Urinary bladder (tissue), 2 donors: ENCODE data around the gene ASMTL. TPM values are rescaled to one million over a fixed set of nuclear protein-coding genes. Genes with fewer than 3 reads are reported as not detected.

Experiments used
- polyA plus RNA-seq: library from polyadenylated mRNA; stranded (reverse); fragments of 200-250 nt; gene quantifications from one replicate; pipeline ENCODE4 v1.2.3, GENCODE V29; 2013
- total RNA-seq: library from RNA; depleted of rRNA; stranded (reverse); fragments of >200 nt; gene quantifications from one replicate; pipeline ENCODE4 v1.2.3, GENCODE V29; 2014
- donor health status: healthy.

The ASMTL gene
- total and polyA plus RNA-seq, 2 donors, result 9.1 to 46.2 TPM

Other genes starting within 250 kb of the ASMTL start
- 0.48 TPM for gene CRLF2, start 240.3 kb downstream of the ASMTL start, total RNA-seq
- 0.20 TPM for gene CRLF2, start 240.3 kb downstream of the ASMTL start, polyA plus RNA-seq
- 7.7 TPM for gene CSF2RA, start 184.1 kb downstream of the ASMTL start, total RNA-seq
- 3.8 TPM for gene CSF2RA, start 184.1 kb downstream of the ASMTL start, polyA plus RNA-seq
- 2.5 TPM for gene IL3RA, start 116.1 kb downstream of the ASMTL start, total RNA-seq
- gene IL3RA, start 116.1 kb downstream of the ASMTL start, polyA plus RNA-seq, result 16.7 TPM
- 125 TPM for gene SLC25A6, start 60.8 kb downstream of the ASMTL start, total RNA-seq
- 587 TPM for gene SLC25A6, start 60.8 kb downstream of the ASMTL start, polyA plus RNA-seq
- gene P2RY8, start 84.3 kb upstream of the ASMTL start, total RNA-seq, result 0.26 TPM
- 2.6 TPM for gene P2RY8, start 84.3 kb upstream of the ASMTL start, polyA plus RNA-seq
- 19.1 TPM for gene AKAP17A, start 138.7 kb upstream of the ASMTL start, total RNA-seq
- gene AKAP17A, start 138.7 kb upstream of the ASMTL start, polyA plus RNA-seq, result 39.1 TPM
- 0.32 TPM for gene ASMT, start 162.2 kb upstream of the ASMTL start, total RNA-seq
- 0.15 TPM for gene ASMT, start 162.2 kb upstream of the ASMTL start, polyA plus RNA-seq